Effector memory CD4-positive, alpha-beta T cell (primary cell): ENCODE measurements around the gene EVA1B.

Experiments
- DNase-seq, 3 donors: peaks; one replicate each; pipeline ENCODE4 v3.0.0-alpha.2; 2020
- H3K27ac ChIP-seq: 2 replicates; pipeline ENCODE4 v1.7.0; 2013; ENCODE audit warnings: mild to moderate bottlenecking, low read length, moderate library complexity; ENCODE audit not compliant: insufficient read depth, poor library complexity, severe bottlenecking
- H3K27me3 ChIP-seq: replicated peaks from 2 replicates; pipeline ENCODE4 v1.7.0; 2013; ENCODE audit warnings: mild to moderate bottlenecking, low read length; ENCODE audit not compliant: insufficient read depth, control insufficient read depth, poor library complexity, severe bottlenecking
- H3K36me3 ChIP-seq: 2 replicates; pipeline ENCODE4 v1.7.0; 2013; ENCODE audit warnings: mild to moderate bottlenecking, low read length, moderate library complexity; ENCODE audit not compliant: control insufficient read depth, insufficient read depth
- H3K4me1 ChIP-seq: 2 replicates; pipeline ENCODE4 v1.7.0; 2013; ENCODE audit warnings: low read length, mild to moderate bottlenecking; ENCODE audit not compliant: control insufficient read depth, insufficient read depth, poor library complexity, severe bottlenecking
- H3K4me3 ChIP-seq: 2 replicates; pipeline ENCODE4 v1.7.0; 2013; ENCODE audit warnings: low read length, low read depth, mild to moderate bottlenecking; ENCODE audit not compliant: insufficient read depth, poor library complexity, severe bottlenecking
- H3K9me3 ChIP-seq: 2 replicates; pipeline ENCODE4 v1.7.0; 2013; ENCODE audit warnings: mild to moderate bottlenecking, low read length, moderate library complexity; ENCODE audit not compliant: control insufficient read depth

The EVA1B gene

GRCh38 chr1:36329817-36330216, 6.4 kb upstream of the EVA1B start:
- no peaks in the 10 kb centered on the region for H3K9me3 ChIP-seq
- no peak overlapping the region for H3K27ac ChIP-seq
- H3K4me1 ChIP-seq = no peaks in the 10 kb centered on the region
- no peaks in the 10 kb centered on the region for H3K36me3 ChIP-seq
- no peak overlapping the region for H3K4me3 ChIP-seq
- DNase-seq = no peak
- H3K27me3 ChIP-seq = no peaks in the 10 kb centered on the region

GRCh38 chr1:36328713-36329112, 5.3 kb upstream of the EVA1B start:
- Histone ChIP-seq H3K9me3 (no peaks in the 10 kb centered on the region), H3K4me1 (peaks cover 9% of the 10 kb centered on the region), H3K4me3 (no peak overlapping the region), H3K27me3 (no peaks in the 10 kb centered on the region), H3K27ac (no peak overlapping the region), H3K36me3 (no peaks in the 10 kb centered on the region)
- no peak for DNase-seq

GRCh38 chr1:36328088-36328480, 4.6 kb upstream of the EVA1B start:
- no peaks in the 10 kb centered on the region for H3K9me3 ChIP-seq
- no peak overlapping the region for H3K4me3 ChIP-seq
- H3K27me3 ChIP-seq = no peaks in the 10 kb centered on the region
- H3K36me3 ChIP-seq = no peaks in the 10 kb centered on the region
- no peak overlapping the region for H3K27ac ChIP-seq
- peaks cover 9% of the 10 kb centered on the region for H3K4me1 ChIP-seq
- no peak for DNase-seq

GRCh38 chr1:36327421-36328087, 4.1 kb upstream of the EVA1B start:
- Histone ChIP-seq H3K27ac (no peak overlapping the region), H3K36me3 (no peaks in the 10 kb centered on the region), H3K4me1 (peaks cover 13% of the 10 kb centered on the region), H3K27me3 (no peaks in the 10 kb centered on the region), H3K9me3 (no peaks in the 10 kb centered on the region), H3K4me3 (no peak overlapping the region)
- DNase-seq = no peak

GRCh38 chr1:36326499-36326898, 3.1 kb upstream of the EVA1B start:
- Histone ChIP-seq H3K27ac (no peak overlapping the region), H3K4me1 (peaks cover 20% of the 10 kb centered on the region), H3K27me3 (no peaks in the 10 kb centered on the region), H3K36me3 (no peaks in the 10 kb centered on the region), H3K4me3 (no peak overlapping the region), H3K9me3 (no peaks in the 10 kb centered on the region)
- no peak for DNase-seq

GRCh38 chr1:36324353-36324703, 883 bp upstream of the EVA1B start:
- no peaks in the 10 kb centered on the region for H3K27me3 ChIP-seq
- H3K9me3 ChIP-seq = no peaks in the 10 kb centered on the region
- no peak for DNase-seq
- no peaks in the 10 kb centered on the region for H3K36me3 ChIP-seq
- no peak overlapping the region for H3K27ac ChIP-seq
- no peak overlapping the region for H3K4me3 ChIP-seq
- peaks cover 29% of the 10 kb centered on the region for H3K4me1 ChIP-seq

GRCh38 chr1:36322786-36323635, 434 bp downstream of the EVA1B start:
- Histone ChIP-seq H3K4me1 (peaks cover 29% of the 10 kb centered on the region), H3K9me3 (no peaks in the 10 kb centered on the region), H3K27ac (peak overlapping the region; percentile 32), H3K4me3 (peak overlapping the region; percentile 67), H3K27me3 (no peaks in the 10 kb centered on the region), H3K36me3 (no peaks in the 10 kb centered on the region)
- DNase-seq = no peak

GRCh38 chr1:36322041-36322785, 1.2 kb downstream of the EVA1B start:
- H3K36me3 ChIP-seq = no peaks in the 10 kb centered on the region
- H3K4me3 ChIP-seq = peak overlapping the region; percentile 67
- H3K27ac ChIP-seq = no peak overlapping the region
- DNase-seq = no peak
- no peaks in the 10 kb centered on the region for H3K27me3 ChIP-seq
- no peaks in the 10 kb centered on the region for H3K9me3 ChIP-seq
- peaks cover 29% of the 10 kb centered on the region for H3K4me1 ChIP-seq

GRCh38 chr1:36321119-36321951, 2.1 kb downstream of the EVA1B start:
- Histone ChIP-seq H3K27me3 (no peaks in the 10 kb centered on the region), H3K36me3 (no peaks in the 10 kb centered on the region), H3K9me3 (no peaks in the 10 kb centered on the region), H3K4me3 (peak overlapping the region; percentile 46), H3K4me1 (peaks cover 29% of the 10 kb centered on the region), H3K27ac (no peak overlapping the region)
- no peak for DNase-seq
